ENCODE measurements around the gene KCMF1.

Gene KCMF1

GRCh38 chr2:84924173-84925106, 46.5 kb upstream of the KCMF1 start:
- H3K27ac ChIP-seq (ENCODE audit: extremely low read depth, low read depth, low read length): no peak overlapping the region
- no peaks in the 10 kb centered on the region; a peak in 1 of 3 replicates for H3K36me3 ChIP-seq (ENCODE audit: control insufficient read depth in 2 of 2, insufficient read depth in 1 of 2, low read length in 2 of 2)
- ChIA-PET POLR2A (interaction anchor here (0.7 to 3.1 kb wide), 3 partner anchors 18 to 51 kb away, joined by 3 to 38 read pairs (median 3); partner anchors contain the start of gene TMSB10), CTCF (interaction anchor here (0.9 to 2.6 kb wide), 20 partner anchors 12 to 433 kb away, joined by 3 to 28 read pairs (median 8); partner anchors contain the start of genes TMSB10 and TRABD2A)
- no peaks in the 10 kb centered on the region for H3K9me3 ChIP-seq (ENCODE audit: control insufficient read depth, insufficient read depth, low read depth, low read length)
- no peak overlapping the region for H3K4me3 ChIP-seq (ENCODE audit: low read depth, low read length)
- peaks cover 6% of the 10 kb centered on the region; the same call in 1 of the 2 replicates for H3K4me1 ChIP-seq (ENCODE audit: control insufficient read depth, insufficient read depth, low read length)
- TF ChIP-seq MEIS1 (CRISPR knock-in tag; IDR thresholded peaks at IDR 0.05; ENCODE audit: borderline replicate concordance) (no peak), PRDM10 (tag by site-specific recombination; IDR thresholded peaks at IDR 0.05) (0 out of 2 replicates have a peak, but pooled peaks have one; percentile 8), ZNF121 (tag by site-specific recombination; IDR thresholded peaks at IDR 0.05) (0 out of 2 replicates have a peak, but pooled peaks have one; percentile 6), SP2 (tag by site-specific recombination; IDR thresholded peaks at IDR 0.05) (peak; percentile 47), ZBTB11 (tag by site-specific recombination; conservative IDR thresholded peaks at IDR 0.05; ENCODE audit: low read depth) (no peak)

GRCh38 chr2:84925336-84925723, 45.6 kb upstream of the KCMF1 start:
- H3K36me3 ChIP-seq (ENCODE audit: control insufficient read depth in 2 of 2, insufficient read depth in 1 of 2, low read length in 2 of 2): no peaks in the 10 kb centered on the region; a peak in 1 of 3 replicates
- CTCF ChIA-PET: interaction anchor here (0.5 to 2.6 kb wide), 71 partner anchors 8 to 434 kb away, joined by 3 to 28 read pairs (median 5); partner anchors contain the start of genes TCF7L1, TMSB10 and TRABD2A
- H3K27ac ChIP-seq (ENCODE audit: extremely low read depth, low read depth, low read length): no peak overlapping the region
- POLR2A ChIA-PET: interaction anchor here (0.8 to 3.1 kb wide), 9 partner anchors 11 to 466 kb away, joined by 3 to 38 read pairs (median 3); partner anchors contain the start of genes KCMF1, SUCLG1 and TMSB10
- H3K4me3 ChIP-seq (ENCODE audit: low read depth, low read length): no peak overlapping the region
- TF ChIP-seq ZNF2 (tag by site-specific recombination; IDR thresholded peaks at IDR 0.05): no peak
- TF ChIP-seq ZNF600 (tag by site-specific recombination; IDR thresholded peaks at IDR 0.05): no peak
- TF ChIP-seq ZNF394 (tag by site-specific recombination; IDR thresholded peaks at IDR 0.05; ENCODE audit: borderline replicate concordance): no peak
- no peak for TF ChIP-seq ZBTB49 (tag by site-specific recombination; IDR thresholded peaks at IDR 0.05; ENCODE audit: low read depth)
- TF ChIP-seq ZNF221 (tag by site-specific recombination; IDR thresholded peaks at IDR 0.05; ENCODE audit: borderline replicate concordance): no peak
- TF ChIP-seq KLF9 (tag by site-specific recombination; IDR thresholded peaks at IDR 0.05; ENCODE audit: low read depth): no peak
- TF ChIP-seq GLI4 (tag by site-specific recombination; IDR thresholded peaks at IDR 0.05): no peak
- no peak for TF ChIP-seq ZNF248 (tag by site-specific recombination; IDR thresholded peaks at IDR 0.05)
- no peaks in the 10 kb centered on the region; the same call in 1 of the 2 replicates for H3K4me1 ChIP-seq (ENCODE audit: control insufficient read depth, insufficient read depth, low read length)
- H3K9me3 ChIP-seq (ENCODE audit: control insufficient read depth, insufficient read depth, low read depth, low read length): no peaks in the 10 kb centered on the region
